ENCODE measurements around the gene DQX1.

- TF ChIP-seq, protein P1, sequence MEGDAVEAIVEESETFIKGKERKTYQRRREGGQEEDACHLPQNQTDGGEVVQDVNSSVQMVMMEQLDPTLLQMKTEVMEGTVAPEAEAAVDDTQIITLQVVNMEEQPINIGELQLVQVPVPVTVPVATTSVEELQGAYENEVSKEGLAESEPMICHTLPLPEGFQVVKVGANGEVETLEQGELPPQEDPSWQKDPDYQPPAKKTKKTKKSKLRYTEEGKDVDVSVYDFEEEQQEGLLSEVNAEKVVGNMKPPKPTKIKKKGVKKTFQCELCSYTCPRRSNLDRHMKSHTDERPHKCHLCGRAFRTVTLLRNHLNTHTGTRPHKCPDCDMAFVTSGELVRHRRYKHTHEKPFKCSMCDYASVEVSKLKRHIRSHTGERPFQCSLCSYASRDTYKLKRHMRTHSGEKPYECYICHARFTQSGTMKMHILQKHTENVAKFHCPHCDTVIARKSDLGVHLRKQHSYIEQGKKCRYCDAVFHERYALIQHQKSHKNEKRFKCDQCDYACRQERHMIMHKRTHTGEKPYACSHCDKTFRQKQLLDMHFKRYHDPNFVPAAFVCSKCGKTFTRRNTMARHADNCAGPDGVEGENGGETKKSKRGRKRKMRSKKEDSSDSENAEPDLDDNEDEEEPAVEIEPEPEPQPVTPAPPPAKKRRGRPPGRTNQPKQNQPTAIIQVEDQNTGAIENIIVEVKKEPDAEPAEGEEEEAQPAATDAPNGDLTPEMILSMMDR (optimal IDR thresholded peaks at IDR 0.05 in 1 of 3, IDR thresholded peaks at IDR 0.05 in 1 of 3, conservative IDR thresholded peaks at IDR 0.05 in 1 of 3; ENCODE audit: extremely low read depth in 1 of 3, insufficient read depth in 2 of 3, low read length in 3 of 3), result no peak
- TF ChIP-seq EZH2 (IDR thresholded peaks at IDR 0.05; ENCODE audit: low read length), result no peak
Measured at GRCh38 chr2:74481431-74481830, 44.6 kb downstream of the DQX1 start.

Data from keratinocyte (primary cell).